ENCODE measurements around the gene FADS3. TPM values are rescaled to one million over a fixed set of nuclear protein-coding genes. Genes with fewer than 3 reads are reported as not detected.
A peak's percentile ranks its signal among the peaks of the same experiment; 100 is the strongest.

FADS3 gene
- total and polyA plus RNA-seq, 9 of the 15 experiments (the other 6 are each of a cell fraction or from before 2014, with no cell fraction given) = 0.97 to 148 (median 92.7) TPM

- in situ Hi-C loops (cut with MboI) = no loop called here
- ChIA-PET CTCF (ENCODE audit: low intra/inter-chr PET ratio) (no interaction called here), POLR2A (interaction anchor here (0.6 to 2.3 kb wide), 9 partner anchors 9 to 47 kb away, joined by 3 to 8 read pairs (median 4); no protein-coding TSS in a partner anchor)
- peak; percentile 23 for FAIRE-seq
- Histone ChIP-seq H3K79me2 (ENCODE audit: control insufficient read depth, insufficient read depth, low read length) (peaks cover 36% of the 10 kb centered on the region; the same call in 2 of the 3 replicates), H3K9ac (ENCODE audit: insufficient read depth in 1 of 2, low read depth in 2 of 2, low read length in 2 of 2) (peak overlapping the region; percentile 86 to 93), H3K27me3 (ENCODE audit: control insufficient read depth in 2 of 2, insufficient read depth in 2 of 2, low read length in 2 of 2) (no peaks in the 10 kb centered on the region), H3K9me3 (replicated peaks; ENCODE audit: control insufficient read depth, insufficient read depth, low read depth, low read length) (no peaks in the 10 kb centered on the region), H3K4me3 (no peak overlapping the region), H2AFZ (ENCODE audit: low read depth, low read length) (peak overlapping the region; percentile 61; the same call in 1 of the 2 replicates), H3K9me1 (ENCODE audit: control insufficient read depth, insufficient read depth, low read length) (peaks cover 15% of the 10 kb centered on the region), H3K4me2 (ENCODE audit: insufficient read depth, low read length) (peak overlapping the region; percentile 73), H3K36me3 (ENCODE audit: control insufficient read depth, insufficient read depth, low read length) (no peaks in the 10 kb centered on the region), H3K27ac (ENCODE audit: extremely low read depth, low read depth, low read length) (peak overlapping the region; percentile 100), H4K20me1 (replicated peaks; ENCODE audit: control insufficient read depth, insufficient read depth, low read length) (no peaks in the 10 kb centered on the region), H3K4me1 (replicated peaks in 1 of 2; ENCODE audit: control insufficient read depth in 2 of 2, insufficient read depth in 2 of 2, low read length in 2 of 2) (peaks cover 51 to 63% of the 10 kb centered on the region in 2 experiments)
- peak in 2 of 4 experiments; percentile 14 to 40 for DNase-seq (ENCODE audit: extremely low read depth in 1 of 4, low spot score in 3 of 4)
- peak; percentile 8; the same call in 2 of the 3 replicates for ATAC-seq
- intact Hi-C loops (cut with micrococcal nuclease) = loop anchor here (1.0 to 2.0 kb wide), 2 partner anchors 17 to 37 kb away; partner anchors contain the start of gene FADS1
- BruUV-seq (replicated peaks) = no TSS peak
- WGBS (ENCODE audit: insufficient coverage, low coverage, missing lambda C conversion rate) = 78% methylated on average over 12 of the region's 12 CpGs
- TF ChIP-seq ARID3A (IDR thresholded peaks at IDR 0.05; ENCODE audit: borderline replicate concordance, low read depth, low read length) (no peak), BCLAF1 (IDR thresholded peaks at IDR 0.05; ENCODE audit: borderline replicate concordance in 1 of 2, control insufficient read depth in 1 of 2, low read depth in 2 of 2, low read length in 1 of 2) (no peak), U2AF1 (optimal IDR thresholded peaks at IDR 0.05; ENCODE audit: low read depth, low read length) (no peak), NFRKB (IDR thresholded peaks at IDR 0.05; ENCODE audit: low read depth) (no peak), NR0B1 (IDR thresholded peaks at IDR 0.05; ENCODE audit: partially characterized antibody) (no peak), ZBTB7A (IDR thresholded peaks at IDR 0.05; ENCODE audit: borderline replicate concordance, control insufficient read depth, low read depth, low read length) (peak; percentile 15; the same call in 1 of the 2 replicates), FOXM1 (IDR thresholded peaks at IDR 0.05; ENCODE audit: low read depth) (no peak), FOXM1 (CRISPR knock-in tag; IDR thresholded peaks at IDR 0.05; ENCODE audit: low read depth) (0 out of 2 replicates have a peak, but pooled peaks have one; percentile 77), MBD1 (CRISPR knock-in tag; IDR thresholded peaks at IDR 0.05) (0 out of 2 replicates have a peak, but pooled peaks have one; percentile 31), TCF3 (CRISPR knock-in tag; IDR thresholded peaks at IDR 0.05) (no peak), ZNF197 (CRISPR knock-in tag; IDR thresholded peaks at IDR 0.05; ENCODE audit: low read depth) (0 out of 2 replicates have a peak, but pooled peaks have one; percentile 2), NR3C1 (CRISPR knock-in tag; IDR thresholded peaks at IDR 0.05) (no peak), PCBP1 (IDR thresholded peaks at IDR 0.05; ENCODE audit: low read depth, low read length, poor library complexity, severe bottlenecking) (no peak)
These were observed 57.4 kb downstream of the FADS3 start for GRCh38 chr11:61833926-61834277.

Data from K562 (cell line).